ENCODE data around the gene MAML3. TPM values are rescaled to one million over a fixed set of nuclear protein-coding genes. Genes with fewer than 3 reads are reported as not detected.

The MAML3 gene
- total and polyA plus RNA-seq, 8 donors = 1.7 to 20.3 (median 8.4) TPM

DNA sequence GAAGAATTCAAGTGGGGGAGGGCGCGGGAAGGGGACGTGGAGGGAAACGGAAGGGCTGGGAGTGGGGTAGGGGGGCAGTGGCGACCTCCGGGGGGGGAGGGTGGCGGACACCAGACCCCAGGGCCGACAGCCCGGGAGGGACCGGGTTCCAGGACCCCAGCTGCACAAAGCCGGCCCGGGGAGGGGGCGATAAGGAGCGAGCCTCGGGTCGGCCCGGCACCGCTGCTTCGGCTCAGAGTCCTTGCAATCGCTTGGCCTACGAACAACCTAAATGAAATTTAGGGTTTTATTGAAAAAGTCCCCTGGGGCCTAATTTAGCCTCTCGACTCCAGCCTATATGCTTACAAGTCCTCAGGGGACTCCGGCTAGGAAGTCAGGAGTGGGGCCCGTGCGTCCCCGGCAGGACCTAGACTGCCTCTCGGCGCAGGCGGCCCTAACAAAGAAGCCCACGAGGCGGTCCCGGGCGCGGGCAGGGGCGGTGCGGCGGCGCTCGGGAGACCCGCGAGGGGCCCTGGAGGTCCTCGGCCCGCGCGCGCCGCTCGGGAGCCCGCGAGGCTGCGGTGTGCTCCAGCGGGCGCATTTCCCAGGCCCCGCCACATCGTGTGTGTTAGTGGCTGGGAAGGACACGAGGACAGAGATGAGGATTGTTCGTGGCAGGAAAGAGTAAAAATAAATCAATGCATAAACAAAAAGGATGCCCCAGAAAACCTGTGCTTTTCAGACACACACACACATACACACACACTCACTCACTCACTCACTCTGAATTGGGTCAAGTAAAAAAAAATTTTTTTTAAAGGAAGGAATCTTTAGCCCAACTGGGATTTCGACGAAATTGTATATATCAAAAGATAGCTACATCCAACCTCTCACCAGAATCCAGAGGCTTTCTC lies 418.4 kb downstream of the MAML3 start:
- intact Hi-C loops (cut with DNase I; ENCODE audit: low total_unique reads) = loop anchor here (10.0 kb wide), 1 partner anchor 269 kb away; no protein-coding TSS in a partner anchor
- Histone ChIP-seq H3K27ac (peak overlapping the region; percentile 46 to 93 (median 87)), H3K9me3 (no peaks in the 10 kb centered on the region), H3K36me3 (no peaks in the 10 kb centered on the region), H3K27me3 (no peaks in the 10 kb centered on the region), H3K4me1 (peaks cover 25 to 49% (median 35%) of the 10 kb centered on the region in 4 donors), H3K4me3 (peak overlapping the region; percentile 50 to 54 (median 52))
- 20 to 43% (median 37%) methylated on average over 46 to 59 of the region's 59 CpGs for WGBS, 5 donors
- peak in 1 of 2 donors; percentile 79 for DNase-seq
- TF ChIP-seq POLR2AphosphoS5 (IDR thresholded peaks at IDR 0.05) (no peak), POLR2A (IDR thresholded peaks at IDR 0.05) (no peak), EP300 (IDR thresholded peaks at IDR 0.05) (no peak)
- TF ChIP-seq, protein P1, sequence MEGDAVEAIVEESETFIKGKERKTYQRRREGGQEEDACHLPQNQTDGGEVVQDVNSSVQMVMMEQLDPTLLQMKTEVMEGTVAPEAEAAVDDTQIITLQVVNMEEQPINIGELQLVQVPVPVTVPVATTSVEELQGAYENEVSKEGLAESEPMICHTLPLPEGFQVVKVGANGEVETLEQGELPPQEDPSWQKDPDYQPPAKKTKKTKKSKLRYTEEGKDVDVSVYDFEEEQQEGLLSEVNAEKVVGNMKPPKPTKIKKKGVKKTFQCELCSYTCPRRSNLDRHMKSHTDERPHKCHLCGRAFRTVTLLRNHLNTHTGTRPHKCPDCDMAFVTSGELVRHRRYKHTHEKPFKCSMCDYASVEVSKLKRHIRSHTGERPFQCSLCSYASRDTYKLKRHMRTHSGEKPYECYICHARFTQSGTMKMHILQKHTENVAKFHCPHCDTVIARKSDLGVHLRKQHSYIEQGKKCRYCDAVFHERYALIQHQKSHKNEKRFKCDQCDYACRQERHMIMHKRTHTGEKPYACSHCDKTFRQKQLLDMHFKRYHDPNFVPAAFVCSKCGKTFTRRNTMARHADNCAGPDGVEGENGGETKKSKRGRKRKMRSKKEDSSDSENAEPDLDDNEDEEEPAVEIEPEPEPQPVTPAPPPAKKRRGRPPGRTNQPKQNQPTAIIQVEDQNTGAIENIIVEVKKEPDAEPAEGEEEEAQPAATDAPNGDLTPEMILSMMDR (IDR thresholded peaks at IDR 0.05) = no peak

DNA sequence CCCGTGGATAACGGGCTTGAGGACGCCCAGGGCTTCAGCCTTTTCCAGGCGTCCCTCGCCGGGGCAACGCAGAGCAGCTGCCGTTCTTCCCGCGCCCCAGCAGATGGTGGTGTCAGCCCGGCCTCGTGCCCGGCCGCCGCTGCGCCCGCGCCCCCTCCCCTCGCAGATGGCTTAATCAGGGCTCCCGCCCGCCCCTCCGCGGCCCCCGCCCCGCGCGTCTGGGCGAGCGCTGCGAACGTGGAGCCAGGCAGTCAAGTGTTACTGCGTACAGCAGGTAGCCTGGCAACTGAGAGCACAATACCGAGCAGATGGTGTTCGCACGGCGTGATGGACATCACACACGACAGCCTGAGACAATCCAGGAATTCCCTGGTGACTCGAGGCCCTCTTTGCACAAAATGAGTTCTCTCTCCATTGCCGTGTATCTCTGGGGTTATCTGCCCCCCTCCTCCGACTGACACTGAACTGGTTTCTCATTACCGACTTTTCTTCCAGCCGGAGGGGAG lies 419.1 kb downstream of the MAML3 start:
- TF ChIP-seq POLR2A (IDR thresholded peaks at IDR 0.05) (no peak), EP300 (IDR thresholded peaks at IDR 0.05) (no peak), POLR2AphosphoS5 (IDR thresholded peaks at IDR 0.05) (peak; percentile 67 to 81 (median 72))
- TF ChIP-seq, protein P1 (IDR thresholded peaks at IDR 0.05) = peak in 5 of 7 experiments; percentile 56 to 81 (median 70)
- intact Hi-C loops (cut with DNase I; ENCODE audit: low total_unique reads) = loop anchor here (10.0 kb wide), 1 partner anchor 270 kb away; no protein-coding TSS in a partner anchor
- H3K27ac ChIP-seq = peak overlapping the region; percentile 66 to 93 (median 87)
- no peaks in the 10 kb centered on the region for H3K27me3 ChIP-seq
- H3K36me3 ChIP-seq = no peaks in the 10 kb centered on the region
- 1 to 7% (median 2%) methylated on average over 3 to 42 of the region's 42 CpGs for WGBS, 5 donors
- peak; percentile 81 to 97 for DNase-seq
- H3K4me3 ChIP-seq = peak overlapping the region; percentile 50 to 54 (median 52)
- peaks cover 19 to 42% (median 28%) of the 10 kb centered on the region in 4 donors for H3K4me1 ChIP-seq
- no peaks in the 10 kb centered on the region for H3K9me3 ChIP-seq

DNA sequence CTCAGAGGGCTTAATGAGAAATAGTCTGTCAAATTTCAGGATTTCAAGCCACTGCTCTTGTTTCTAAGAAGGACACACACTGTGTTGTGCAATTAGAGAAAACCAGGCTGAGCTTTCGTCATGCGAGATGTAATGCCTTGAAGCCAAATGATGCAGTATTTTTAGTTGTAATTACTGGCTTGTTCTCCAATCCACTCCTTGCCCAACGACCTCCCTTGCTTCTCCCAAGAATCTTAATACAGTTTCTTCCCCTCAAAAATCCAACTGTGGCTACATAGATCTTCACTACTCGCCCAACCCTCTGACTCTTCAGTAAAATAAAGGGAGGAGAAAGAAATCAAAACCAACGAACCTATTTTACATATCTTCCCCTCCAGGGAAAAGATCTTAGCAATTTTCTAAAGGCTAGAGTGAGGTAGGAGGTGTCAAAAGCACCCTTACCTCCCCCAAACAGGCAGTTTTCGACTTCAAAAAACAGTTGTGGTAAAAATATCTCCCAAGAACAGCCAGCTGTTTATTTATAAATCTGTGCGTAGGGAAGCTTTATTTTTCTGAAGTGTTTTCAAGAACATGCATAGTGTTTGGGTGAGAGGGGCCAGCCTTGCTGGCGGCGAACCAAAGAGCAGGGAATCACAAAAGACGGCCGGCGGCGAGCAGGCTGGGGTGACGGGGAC lies 419.6 kb downstream of the MAML3 start:
- Histone ChIP-seq H3K27me3 (no peaks in the 10 kb centered on the region), H3K36me3 (no peaks in the 10 kb centered on the region), H3K4me3 (peak overlapping the region; percentile 50 to 54 (median 52)), H3K9me3 (no peaks in the 10 kb centered on the region), H3K4me1 (peaks cover 18 to 44% (median 27%) of the 10 kb centered on the region in 4 donors), H3K27ac (peak overlapping the region; percentile 66 to 93 (median 87))
- intact Hi-C loops (cut with DNase I; ENCODE audit: low total_unique reads) = loop anchor here (10.0 kb wide), 1 partner anchor 270 kb away; no protein-coding TSS in a partner anchor
- no peak for TF ChIP-seq EP300 (IDR thresholded peaks at IDR 0.05)
- TF ChIP-seq POLR2AphosphoS5 (IDR thresholded peaks at IDR 0.05) = peak in 2 of 3 donors; percentile 52 to 86
- peak in 1 of 2 donors; percentile 67 for DNase-seq
- 13 to 25% (median 18%) methylated on average over 10 to 14 of the region's 14 CpGs for WGBS, 5 donors

DNA sequence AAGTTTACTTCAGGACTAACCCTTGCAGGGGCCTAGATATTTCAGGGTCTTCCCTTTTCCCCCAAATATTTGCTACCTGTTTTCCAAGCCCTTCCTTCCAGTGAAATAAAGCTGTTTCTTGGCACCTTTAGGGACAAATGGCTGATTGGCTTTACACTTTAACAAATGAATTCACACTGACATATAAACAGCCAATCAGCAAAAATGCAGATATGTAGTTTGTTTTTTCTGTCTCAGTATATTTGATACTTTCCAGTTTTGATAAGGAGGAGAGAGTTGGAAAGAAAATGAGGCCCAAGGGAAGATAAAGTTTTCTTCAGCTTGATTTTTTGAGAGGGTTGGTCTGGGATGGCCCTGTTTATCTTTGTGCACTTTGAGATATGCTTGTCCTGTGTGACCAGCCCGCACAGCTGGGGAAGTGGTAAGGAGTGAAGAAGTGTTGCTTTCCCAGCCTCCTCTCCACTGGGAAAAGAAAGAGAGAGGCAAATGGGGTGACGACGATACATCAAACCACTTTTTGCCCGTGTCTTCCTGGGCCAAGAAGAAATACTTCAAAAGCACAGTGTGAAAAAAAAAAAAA lies 420.9 kb downstream of the MAML3 start:
- TF ChIP-seq EP300 (IDR thresholded peaks at IDR 0.05) (no peak), POLR2A (IDR thresholded peaks at IDR 0.05) (no peak), POLR2AphosphoS5 (IDR thresholded peaks at IDR 0.05) (no peak)
- TF ChIP-seq, protein P1 (IDR thresholded peaks at IDR 0.05) = no peak
- H3K27ac ChIP-seq = peak overlapping the region in 2 of 5 donors; percentile 87 to 93
- H3K4me1 ChIP-seq = peaks cover 20 to 53% (median 29%) of the 10 kb centered on the region in 4 donors
- WGBS, 5 donors = 57 to 72% (median 65%) methylated on average over 4 of the region's 4 CpGs
- H3K4me3 ChIP-seq = no peak overlapping the region
- intact Hi-C loops (cut with DNase I; ENCODE audit: low total_unique reads) = loop anchor here (10.0 kb wide), 1 partner anchor 272 kb away; no protein-coding TSS in a partner anchor
- no peaks in the 10 kb centered on the region for H3K27me3 ChIP-seq
- H3K9me3 ChIP-seq = no peaks in the 10 kb centered on the region
- DNase-seq = no peak
- H3K36me3 ChIP-seq = peaks cover 0 to 2% (median 0%) of the 10 kb centered on the region in 4 donors
